Psoas muscle (tissue), 8 donors: ENCODE data around the gene RGS1. TPM values are rescaled to one million over a fixed set of nuclear protein-coding genes. Genes with fewer than 3 reads are reported as not detected.

Experiments
- ATAC-seq, 4 donors: fragments of 200-7000 bp; cut with Tn5 transposase; one replicate each; pipeline ENCODE4 v1.9.1; 2020; ENCODE audit warnings: moderate library complexity in 3 of 4, mild to moderate bottlenecking in 2 of 4
- DNase-seq, 2 donors: peaks; one replicate each; pipeline ENCODE4 v3.0.0-alpha.2; 2020
- H3K27ac ChIP-seq: fragments of 200-600 bp; one replicate; pipeline ENCODE4 v1.8.0; 2022
- H3K27me3 ChIP-seq, 3 donors: fragments of 200-600 bp in 1 of 3; one replicate each; pipeline versions ENCODE4 v1.6.1 to v1.8.0; 2013 to 2022; ENCODE audit warnings: low read length in 2 of 3, mild to moderate bottlenecking in 2 of 3, moderate library complexity in 1 of 3; ENCODE audit not compliant: insufficient read depth in 3 of 3
- H3K36me3 ChIP-seq, 2 donors: fragments of 200-600 bp in 1 of 2; one replicate each; pipeline versions ENCODE4 v1.6.1 to v1.8.0; 2013 to 2022; ENCODE audit warnings: low read depth in 1 of 2, mild to moderate bottlenecking in 1 of 2, moderate library complexity in 1 of 2; ENCODE audit not compliant: insufficient read depth in 1 of 2
- H3K4me1 ChIP-seq: fragments of 200-600 bp; one replicate; pipeline ENCODE4 v1.8.0; 2022
- H3K4me3 ChIP-seq: fragments of 200-600 bp; one replicate; pipeline ENCODE4 v1.8.0; 2022; ENCODE audit warnings: mild to moderate bottlenecking
- H3K9me3 ChIP-seq: fragments of 200-600 bp; one replicate; pipeline ENCODE4 v1.8.0; 2022
- WGBS, 3 donors: extraction: QIAGEN DNeasy Blood & Tissue Kit; methylation state at CpG; one replicate each; pipeline versions ENCODE4 v1.1.6 to v1.1.7; 2013; 5-methylcytosine and 5-hydroxymethylcytosine counted together
- intact Hi-C, 2 donors: fragments of 100-400 bp; cut with DNase I; formaldehyde crosslinking; loops; one replicate each; pipeline versions ENCODE4 v1.11.0 to v1.14.2; 2022
- polyA plus RNA-seq, 3 donors: library from polyadenylated mRNA; stranded (reverse); fragments of 200-250 nt; gene quantifications; one replicate each; pipeline ENCODE4 v1.2.3, GENCODE V29; 2013
- total RNA-seq, 4 donors: library from RNA; stranded (reverse); fragmentation: NEBNext Ultra II Directional in 2 of 4; extraction: Animal tissue kit (Norgen Biotek cat#: 25700) in 2 of 4; gene quantifications; one replicate each; pipeline versions ENCODE4 v1.2.1 to v1.2.4, GENCODE V29; 2021 to 2023
- TF ChIP-seq, protein P1 (sequence below): fragments of 200-600 bp; IDR thresholded peaks from one replicate; pipeline ENCODE4 v1.8.0; 2022; ENCODE audit warnings: antibody characterized with exemption
- donor health status: healthy with polysubstance abuse.
- donor health status: DM: no; HTN: no; CAD: no; lungs with moderate emphysema.
- donor health status: Bipolar disorder and iron deficiency.
- donor health status: healthy.
- donor health status: DM: yes; HTN: yes; CAD: no.
- donor health status: DM: no; HTN: no; CAD: no.
- donor health status: DM: no; HTN: no; CAD: no.
- donor health status: DM: yes; HTN: yes; CAD: no.

The RGS1 gene
- total and polyA plus RNA-seq, 7 donors, result 0.06 to 1.7 (median 1.3) TPM

DNA sequence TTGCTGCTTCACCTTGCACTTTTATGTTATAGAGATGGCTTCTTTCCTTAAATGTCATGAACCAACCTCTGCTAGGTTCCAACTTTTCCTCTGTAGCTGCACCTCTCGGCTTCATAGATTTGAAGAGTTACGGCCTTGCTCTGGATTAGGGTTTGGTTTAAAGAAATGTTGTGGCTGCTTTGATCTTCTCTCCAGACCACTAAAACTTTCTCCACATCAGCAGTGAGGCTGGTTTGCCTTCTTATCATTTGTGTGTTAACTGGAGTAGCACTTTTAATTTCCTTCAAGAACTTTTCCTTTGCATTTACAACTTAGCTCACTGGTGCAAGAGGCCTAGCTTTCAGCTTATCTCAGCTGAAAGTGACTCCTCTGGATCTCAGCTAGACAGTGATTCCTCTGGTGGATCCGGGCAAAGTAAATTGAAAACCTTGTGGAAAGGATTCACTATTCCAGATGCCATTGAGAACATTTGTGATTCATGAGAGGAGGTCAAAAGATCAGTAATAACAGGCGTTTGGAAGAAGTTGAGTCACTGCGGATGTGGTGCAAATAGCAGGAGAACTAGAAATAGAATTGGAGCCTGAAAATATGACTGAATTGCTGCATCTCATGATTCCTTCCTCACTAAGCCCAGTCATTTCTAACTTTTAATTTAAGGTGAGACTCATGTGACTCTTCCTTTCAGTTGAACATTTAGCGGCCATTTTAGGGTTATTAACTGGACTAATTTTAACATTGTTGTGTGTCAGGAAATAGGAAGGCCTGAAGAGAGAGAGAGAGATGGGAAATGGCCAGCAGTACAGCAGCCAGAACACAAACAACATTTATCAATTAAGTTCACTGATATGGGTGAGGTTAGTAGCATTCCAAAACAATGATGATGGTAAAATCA is 16.2 kb upstream of the RGS1 start:
- TF ChIP-seq, protein P1, sequence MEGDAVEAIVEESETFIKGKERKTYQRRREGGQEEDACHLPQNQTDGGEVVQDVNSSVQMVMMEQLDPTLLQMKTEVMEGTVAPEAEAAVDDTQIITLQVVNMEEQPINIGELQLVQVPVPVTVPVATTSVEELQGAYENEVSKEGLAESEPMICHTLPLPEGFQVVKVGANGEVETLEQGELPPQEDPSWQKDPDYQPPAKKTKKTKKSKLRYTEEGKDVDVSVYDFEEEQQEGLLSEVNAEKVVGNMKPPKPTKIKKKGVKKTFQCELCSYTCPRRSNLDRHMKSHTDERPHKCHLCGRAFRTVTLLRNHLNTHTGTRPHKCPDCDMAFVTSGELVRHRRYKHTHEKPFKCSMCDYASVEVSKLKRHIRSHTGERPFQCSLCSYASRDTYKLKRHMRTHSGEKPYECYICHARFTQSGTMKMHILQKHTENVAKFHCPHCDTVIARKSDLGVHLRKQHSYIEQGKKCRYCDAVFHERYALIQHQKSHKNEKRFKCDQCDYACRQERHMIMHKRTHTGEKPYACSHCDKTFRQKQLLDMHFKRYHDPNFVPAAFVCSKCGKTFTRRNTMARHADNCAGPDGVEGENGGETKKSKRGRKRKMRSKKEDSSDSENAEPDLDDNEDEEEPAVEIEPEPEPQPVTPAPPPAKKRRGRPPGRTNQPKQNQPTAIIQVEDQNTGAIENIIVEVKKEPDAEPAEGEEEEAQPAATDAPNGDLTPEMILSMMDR, result no peak
- 67 to 76% (median 69%) methylated on average over 6 of the region's 6 CpGs for WGBS, 3 donors
- H3K36me3 ChIP-seq, result no peaks in the 10 kb centered on the region
- no peaks in the 10 kb centered on the region for H3K9me3 ChIP-seq
- H3K4me3 ChIP-seq, result no peak overlapping the region
- ATAC-seq, result no peak
- H3K27ac ChIP-seq, result no peak overlapping the region
- intact Hi-C loops, result no loop called here
- no peaks in the 10 kb centered on the region for H3K27me3 ChIP-seq
- no peak for DNase-seq
- H3K4me1 ChIP-seq, result no peaks in the 10 kb centered on the region

DNA sequence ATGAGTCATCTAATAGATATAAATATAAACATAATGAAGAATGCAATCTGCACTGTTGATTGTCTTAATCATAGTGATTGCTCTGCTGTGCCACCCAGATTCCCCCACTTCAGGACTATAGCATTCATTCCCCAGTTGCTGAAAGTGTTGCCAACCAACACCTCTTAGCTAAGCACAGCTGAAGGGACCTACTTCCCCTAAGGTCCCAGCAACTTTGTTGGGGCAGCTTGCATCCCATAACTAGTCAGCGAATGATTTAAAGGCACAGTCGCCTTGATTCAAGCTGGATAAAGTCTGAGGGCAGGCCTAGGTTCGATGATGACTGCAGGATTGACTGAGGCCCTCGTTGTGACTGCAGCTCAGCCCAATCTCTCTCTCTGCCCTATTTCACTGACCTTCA is 14.3 kb upstream of the RGS1 start:
- TF ChIP-seq, protein P1, result no peak
- Histone ChIP-seq H3K27me3 (no peaks in the 10 kb centered on the region), H3K27ac (no peak overlapping the region), H3K36me3 (no peaks in the 10 kb centered on the region), H3K4me1 (no peaks in the 10 kb centered on the region), H3K9me3 (no peaks in the 10 kb centered on the region), H3K4me3 (no peak overlapping the region)
- intact Hi-C loops, result no loop called here
- ATAC-seq, result no peak
- no peak for DNase-seq
- WGBS, 3 donors, result 89 to 91% (median 90%) methylated on average over 4 of the region's 4 CpGs

DNA sequence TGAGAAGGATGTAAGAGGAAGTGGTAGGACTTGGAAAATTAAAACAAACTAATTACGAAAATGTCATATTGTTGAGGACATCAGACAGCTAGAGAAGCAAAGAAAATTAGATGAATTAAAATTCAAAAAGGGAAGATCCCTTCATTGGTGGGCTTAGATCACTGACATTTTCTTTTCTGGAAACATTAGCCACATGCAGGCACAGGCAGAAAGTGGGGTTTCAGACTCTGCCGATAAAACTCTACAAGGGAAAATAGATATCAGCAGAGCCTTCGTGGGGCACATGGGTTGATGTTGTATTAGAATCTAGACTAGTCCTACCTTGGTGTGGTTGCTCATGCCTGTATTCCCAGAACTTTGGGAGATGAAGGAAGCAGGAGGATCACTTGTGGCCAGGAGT is 12.4 kb upstream of the RGS1 start:
- no peak overlapping the region for H3K27ac ChIP-seq
- no peaks in the 10 kb centered on the region for H3K9me3 ChIP-seq
- WGBS, 3 donors, result 92 to 96% (median 95%) methylated on average over 3 of the region's 3 CpGs
- H3K4me1 ChIP-seq, result no peaks in the 10 kb centered on the region
- H3K27me3 ChIP-seq, result no peaks in the 10 kb centered on the region
- TF ChIP-seq, protein P1, result no peak
- no peak overlapping the region for H3K4me3 ChIP-seq
- intact Hi-C loops, result no loop called here
- no peak for ATAC-seq
- no peak for DNase-seq
- H3K36me3 ChIP-seq, result no peaks in the 10 kb centered on the region

DNA sequence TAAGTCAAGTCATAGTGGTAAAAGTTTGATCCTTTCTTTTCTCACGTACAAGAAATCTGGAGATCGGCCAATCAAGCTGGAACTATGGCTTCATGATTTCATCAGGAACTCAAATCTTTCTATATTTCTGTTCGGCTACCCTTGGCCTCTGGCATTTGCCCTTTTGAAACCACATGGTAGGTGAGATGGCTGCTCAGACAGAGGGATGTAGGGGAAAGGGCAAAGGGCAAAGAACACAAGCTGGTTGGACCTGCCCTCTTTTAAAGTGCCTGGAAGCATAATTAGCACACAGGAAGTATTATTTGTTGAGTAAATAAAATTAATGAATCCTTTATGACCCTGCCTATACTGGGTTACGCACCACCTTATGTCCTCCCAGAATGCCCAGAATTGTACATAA is 11.5 kb upstream of the RGS1 start:
- H3K4me1 ChIP-seq, result no peaks in the 10 kb centered on the region
- H3K27me3 ChIP-seq, result no peaks in the 10 kb centered on the region
- H3K27ac ChIP-seq, result no peak overlapping the region
- no peak for ATAC-seq
- no peak for DNase-seq
- 70 to 72% (median 70%) methylated on average over 4 of the region's 4 CpGs for WGBS, 3 donors
- H3K9me3 ChIP-seq, result no peaks in the 10 kb centered on the region
- H3K4me3 ChIP-seq, result no peak overlapping the region
- H3K36me3 ChIP-seq, result no peaks in the 10 kb centered on the region
- intact Hi-C loops, result no loop called here
- TF ChIP-seq, protein P1, result no peak
